Measurements from ENCODE around the gene ARHGAP27.
A peak's percentile ranks its signal among the peaks of the same experiment; 100 is the strongest.
"Not testable (repeated sequence)": the region's sequence is repeated elsewhere in the genome, so short reads cannot be mapped to it uniquely, and the experiment has no call there.

The ARHGAP27 gene

GRCh38 chr17:45432405-45433158 is at the start of gene ARHGAP27:
Gene ARHGAP27, minus strand, starts transcription at chr17:45432870. Its CDS starts 2,591 bp downstream, at chr17:45430279.
- DNase-seq (ENCODE audit: low spot score) = peak; percentile 42

GRCh38 chr17:45482317-45482716 is 49.6 kb upstream of the ARHGAP27 start:
- DNase-seq (ENCODE audit: low spot score) = not testable (repeated sequence)

GRCh38 chr17:45475436-45475835 is 42.8 kb upstream of the ARHGAP27 start:
- not testable (repeated sequence) for DNase-seq (ENCODE audit: low spot score)

GRCh38 chr17:45472249-45472648 is 39.6 kb upstream of the ARHGAP27 start:
- not testable (repeated sequence) for DNase-seq (ENCODE audit: low spot score)

GRCh38 chr17:45469204-45469563 is 36.5 kb upstream of the ARHGAP27 start:
- DNase-seq (ENCODE audit: low spot score) = not testable (repeated sequence)

- DNase-seq (ENCODE audit: low spot score) = not testable (repeated sequence)
These were observed 35.9 kb upstream of the ARHGAP27 start for GRCh38 chr17:45468293-45469203.

- not testable (repeated sequence) for DNase-seq (ENCODE audit: low spot score)
These were observed 29.1 kb upstream of the ARHGAP27 start for GRCh38 chr17:45461524-45462327.

- DNase-seq (ENCODE audit: low spot score) = not testable (repeated sequence)
These were observed 27.8 kb upstream of the ARHGAP27 start for GRCh38 chr17:45460422-45460821.

GRCh38 chr17:45454341-45454740 is 21.7 kb upstream of the ARHGAP27 start:
- not testable (repeated sequence) for DNase-seq (ENCODE audit: low spot score)

GRCh38 chr17:45453731-45454130 is 21.1 kb upstream of the ARHGAP27 start:
- DNase-seq (ENCODE audit: low spot score) = not testable (repeated sequence)

- not testable (repeated sequence) for DNase-seq (ENCODE audit: low spot score)
These were observed 20.5 kb upstream of the ARHGAP27 start for GRCh38 chr17:45453225-45453534.

- not testable (repeated sequence) for DNase-seq (ENCODE audit: low spot score)
These were observed 19.9 kb upstream of the ARHGAP27 start for GRCh38 chr17:45452329-45453224.

GRCh38 chr17:45451660-45452059 is 19.0 kb upstream of the ARHGAP27 start:
- DNase-seq (ENCODE audit: low spot score) = not testable (repeated sequence)

GRCh38 chr17:45451131-45451530 is 18.5 kb upstream of the ARHGAP27 start:
- no peak for DNase-seq (ENCODE audit: low spot score)

- not testable (repeated sequence) for DNase-seq (ENCODE audit: low spot score)
These were observed 17.1 kb upstream of the ARHGAP27 start for GRCh38 chr17:45449708-45450329.

- DNase-seq (ENCODE audit: low spot score) = not testable (repeated sequence)
These were observed 16.6 kb upstream of the ARHGAP27 start for GRCh38 chr17:45449260-45449659.

- not testable (repeated sequence) for DNase-seq (ENCODE audit: low spot score)
These were observed 15.8 kb upstream of the ARHGAP27 start for GRCh38 chr17:45448483-45448882.

GRCh38 chr17:45448066-45448465 is 15.4 kb upstream of the ARHGAP27 start:
- DNase-seq (ENCODE audit: low spot score) = not testable (repeated sequence)

- not testable (repeated sequence) for DNase-seq (ENCODE audit: low spot score)
These were observed 15.0 kb upstream of the ARHGAP27 start for GRCh38 chr17:45447650-45448049.

- not testable (repeated sequence) for DNase-seq (ENCODE audit: low spot score)
These were observed 14.4 kb upstream of the ARHGAP27 start for GRCh38 chr17:45446872-45447625.
